Measurements from ENCODE around the gene TSHR.
"Not testable (repeated sequence)": the region's sequence is repeated elsewhere in the genome, so short reads cannot be mapped to it uniquely, and the experiment has no call there.

Gene TSHR

DNA sequence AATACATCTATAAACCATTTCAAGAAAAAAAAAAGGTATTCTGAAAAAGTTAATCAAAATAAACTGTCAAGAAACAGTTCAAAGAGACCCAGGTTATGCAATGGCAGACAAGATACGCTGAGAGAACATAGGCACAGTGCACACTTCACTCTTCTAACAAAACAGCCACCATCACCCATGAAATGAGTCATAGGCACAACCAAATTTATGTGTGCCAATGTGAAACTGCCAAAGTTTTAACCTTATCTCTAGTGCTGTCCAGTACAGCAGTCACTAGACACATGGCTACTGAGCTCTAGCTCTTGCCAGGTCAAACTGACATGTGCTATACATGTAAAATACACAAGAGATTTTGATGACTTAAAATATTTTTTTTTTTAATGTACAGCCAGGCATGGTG is 15.3 kb upstream of the TSHR start:
- H3K4me1 Mint-ChIP-seq (ENCODE audit: low read depth in 2 of 2): peaks cover 17 to 19% of the 10 kb centered on the region in 2 donors
- no peaks in the 10 kb centered on the region for H3K27me3 Mint-ChIP-seq
- no peak for DNase-seq
- peaks cover 6% of the 10 kb centered on the region for H3K36me3 Mint-ChIP-seq (ENCODE audit: insufficient read depth)
- peak; percentile 35 for ATAC-seq (replicated peaks)
- peak overlapping the region in 1 of 2 donors; percentile 79 for H3K27ac Mint-ChIP-seq
- H3K4me3 Mint-ChIP-seq: no peak overlapping the region
- no peaks in the 10 kb centered on the region for H3K9me3 Mint-ChIP-seq

DNA sequence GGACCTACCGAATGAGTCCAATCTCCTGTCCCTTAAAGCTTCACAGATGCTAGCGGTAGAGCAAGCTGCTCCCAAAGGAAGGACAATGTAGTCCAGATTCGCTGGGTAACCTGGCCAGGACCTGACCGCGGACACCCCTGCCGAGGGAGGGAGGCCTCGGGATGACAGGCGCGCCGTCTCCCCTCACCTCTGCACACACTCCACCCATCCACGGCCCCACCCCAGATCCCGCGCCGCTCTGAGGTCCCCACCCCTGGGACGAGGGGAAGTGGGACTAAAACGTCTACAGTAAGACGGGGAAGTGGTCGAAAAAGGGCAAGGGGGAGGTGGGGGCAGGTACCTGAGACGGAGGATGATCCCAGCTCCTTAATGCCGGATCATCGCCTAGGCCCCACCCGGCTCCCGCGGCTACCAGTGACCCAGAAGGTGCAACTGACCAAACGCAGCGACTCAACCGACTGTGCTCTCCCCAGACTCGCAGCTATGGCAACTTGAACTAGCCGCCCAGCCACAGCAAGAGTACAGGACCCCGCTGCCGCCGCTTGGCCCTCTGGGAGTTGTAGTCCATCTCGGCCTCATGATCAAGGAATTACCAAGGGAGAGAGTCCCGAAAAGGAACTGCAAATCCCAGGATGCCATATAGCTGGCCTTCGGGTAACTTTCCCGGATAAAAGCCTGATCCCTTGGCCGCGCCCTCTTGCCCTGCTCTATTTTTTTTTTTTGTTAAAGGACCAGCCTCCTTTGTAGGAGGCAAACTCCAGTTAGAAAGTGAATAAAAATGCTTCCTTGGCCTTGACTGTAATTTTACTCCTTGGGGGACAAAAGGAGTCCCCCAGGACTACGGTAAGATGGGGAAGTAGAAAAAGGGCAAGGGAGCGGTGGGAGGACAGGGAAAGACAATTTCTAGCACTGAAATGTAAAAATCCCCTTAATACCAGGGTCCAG is 13.9 kb upstream of the TSHR start, which contains the start of gene CEP128:
TSS of gene CEP128 (minus strand) at position 498 of the 945 bp plus-strand sequence.
- Mint-ChIP-seq H3K36me3 (ENCODE audit: insufficient read depth) (peaks cover 6% of the 10 kb centered on the region), H3K9me3 (no peaks in the 10 kb centered on the region), H3K4me3 (peak within 1 kb of the TSS; percentile 86 to 87), H3K4me1 (ENCODE audit: low read depth in 2 of 2) (peaks cover 17 to 19% of the 10 kb centered on the region in 2 donors), H3K27me3 (no peaks in the 10 kb centered on the region), H3K27ac (peak within 1 kb of the TSS; percentile 91 to 95)
- DNase-seq: peak; percentile 68 to 76 (median 68)
- peak; percentile 92 for ATAC-seq (replicated peaks)

DNA sequence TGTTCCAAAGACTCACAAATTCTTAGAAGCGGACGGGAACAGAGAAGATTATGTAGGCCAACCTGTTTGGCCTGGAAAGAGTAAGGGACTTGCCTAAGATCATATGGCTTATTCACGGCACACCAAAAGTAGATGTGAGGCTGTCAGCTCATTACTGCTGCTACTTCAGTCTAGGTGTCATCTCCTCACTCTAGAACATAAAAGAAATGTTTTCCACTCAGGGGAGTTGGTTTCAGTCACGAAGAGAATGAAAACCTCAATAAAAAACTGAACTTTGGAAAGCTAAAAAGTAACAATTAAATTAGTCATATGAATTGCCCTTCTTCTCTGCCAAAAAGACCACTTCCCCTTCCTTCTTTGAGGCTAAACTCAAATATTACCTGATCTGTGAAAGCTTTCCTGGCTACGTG is 13.2 kb upstream of the TSHR start:
- ATAC-seq (replicated peaks) (peak; percentile 44), DNase-seq (no peak)
- Mint-ChIP-seq H3K4me1 (ENCODE audit: low read depth in 2 of 2) (peaks cover 17 to 19% of the 10 kb centered on the region in 2 donors), H3K36me3 (ENCODE audit: insufficient read depth) (peaks cover 6% of the 10 kb centered on the region), H3K4me3 (peak overlapping the region; percentile 86 to 87), H3K9me3 (no peaks in the 10 kb centered on the region), H3K27me3 (no peaks in the 10 kb centered on the region), H3K27ac (peak overlapping the region; percentile 91 to 95)

DNA sequence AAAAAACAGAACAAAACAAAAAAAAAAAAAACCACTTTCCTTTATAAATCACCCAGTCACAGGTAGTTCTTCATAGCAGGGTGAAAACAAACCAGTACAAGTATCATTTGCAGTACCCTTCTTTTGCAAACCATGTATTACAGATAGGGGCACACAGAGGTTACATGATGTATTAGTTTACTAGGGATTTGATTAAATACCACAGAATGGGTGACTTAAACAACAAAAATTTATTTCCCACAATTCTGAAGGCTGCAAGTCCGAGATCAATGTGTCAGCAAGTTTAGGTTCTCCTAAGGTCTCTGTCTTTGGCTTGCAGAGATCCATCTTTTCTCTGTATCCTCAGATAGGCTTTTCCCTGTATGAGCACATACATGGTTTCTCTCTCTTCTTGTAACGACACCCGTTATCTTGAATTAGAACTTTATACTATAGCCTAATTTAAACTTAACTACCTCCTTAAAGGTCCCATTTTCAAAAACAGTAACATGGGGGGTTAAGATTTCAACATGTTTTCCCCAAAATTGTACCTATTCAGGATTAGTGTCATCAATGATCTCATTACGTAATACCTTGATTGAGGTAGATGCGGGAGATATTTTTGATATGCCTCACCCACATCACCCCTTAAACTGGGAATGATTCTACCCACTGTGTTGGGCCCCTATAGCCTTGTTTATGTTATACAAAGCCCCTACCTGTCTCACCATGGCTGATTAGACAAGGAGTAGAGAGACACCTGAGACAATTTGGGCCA is 10.4 kb upstream of the TSHR start:
- Mint-ChIP-seq H3K27ac (no peak overlapping the region), H3K4me1 (ENCODE audit: low read depth in 2 of 2) (peaks cover 17 to 19% of the 10 kb centered on the region in 2 donors), H3K36me3 (ENCODE audit: insufficient read depth) (peaks cover 4% of the 10 kb centered on the region), H3K4me3 (no peak overlapping the region), H3K9me3 (no peaks in the 10 kb centered on the region), H3K27me3 (peaks cover 6 to 11% of the 10 kb centered on the region in 2 donors)
- ATAC-seq (replicated peaks): no peak
- DNase-seq: no peak

DNA sequence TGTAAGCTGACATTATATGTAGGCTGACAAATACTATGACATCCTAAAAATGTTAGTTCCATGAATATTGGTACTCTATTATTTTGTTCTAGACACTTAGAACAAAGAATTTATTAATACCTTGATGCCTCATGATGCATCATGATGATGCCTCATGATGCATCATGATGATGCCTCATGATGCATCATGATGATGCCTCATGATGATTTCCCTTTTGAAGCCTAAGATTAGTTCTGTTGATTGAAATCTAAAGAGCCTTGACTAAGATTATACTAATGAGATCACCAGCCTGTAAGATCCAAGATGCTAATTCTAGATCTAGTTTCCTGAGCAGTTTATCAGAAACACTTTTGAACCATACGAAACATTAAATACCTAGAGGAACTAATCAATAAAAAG is 9.2 kb upstream of the TSHR start:
- peaks cover 13 to 14% of the 10 kb centered on the region in 2 donors for H3K4me1 Mint-ChIP-seq (ENCODE audit: low read depth in 2 of 2)
- H3K4me3 Mint-ChIP-seq: no peak overlapping the region
- H3K27me3 Mint-ChIP-seq: peaks cover 6 to 11% of the 10 kb centered on the region in 2 donors
- peaks cover 4% of the 10 kb centered on the region for H3K36me3 Mint-ChIP-seq (ENCODE audit: insufficient read depth)
- DNase-seq: no peak
- no peaks in the 10 kb centered on the region for H3K9me3 Mint-ChIP-seq
- no peak for ATAC-seq (replicated peaks)
- no peak overlapping the region for H3K27ac Mint-ChIP-seq

DNA sequence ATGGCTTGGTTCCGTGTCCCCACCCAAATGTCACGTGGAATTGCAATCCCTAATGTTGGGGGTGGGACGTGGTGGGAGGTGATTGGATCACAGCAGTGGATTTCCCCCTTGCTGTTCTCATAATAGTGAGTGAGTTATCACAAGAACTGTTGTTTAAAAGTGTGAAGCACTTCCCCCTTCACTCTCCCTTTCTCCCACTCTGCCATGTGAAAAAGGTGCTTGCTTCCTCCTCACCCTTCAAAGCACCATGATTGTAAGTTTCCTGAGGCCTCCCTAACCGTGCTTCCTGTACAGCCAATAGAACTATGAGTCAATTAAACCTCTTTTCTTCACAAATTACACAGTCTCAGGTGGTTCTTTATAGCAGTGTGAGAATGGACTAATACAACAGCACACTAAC is 8.6 kb upstream of the TSHR start:
- Mint-ChIP-seq H3K4me3 (no peak overlapping the region), H3K27ac (no peak overlapping the region), H3K9me3 (no peaks in the 10 kb centered on the region), H3K4me1 (ENCODE audit: low read depth in 2 of 2) (peaks cover 10 to 12% of the 10 kb centered on the region in 2 donors), H3K27me3 (peaks cover 6 to 11% of the 10 kb centered on the region in 2 donors), H3K36me3 (ENCODE audit: insufficient read depth) (peaks cover 2% of the 10 kb centered on the region)
- DNase-seq: no peak
- ATAC-seq (replicated peaks): no peak

DNA sequence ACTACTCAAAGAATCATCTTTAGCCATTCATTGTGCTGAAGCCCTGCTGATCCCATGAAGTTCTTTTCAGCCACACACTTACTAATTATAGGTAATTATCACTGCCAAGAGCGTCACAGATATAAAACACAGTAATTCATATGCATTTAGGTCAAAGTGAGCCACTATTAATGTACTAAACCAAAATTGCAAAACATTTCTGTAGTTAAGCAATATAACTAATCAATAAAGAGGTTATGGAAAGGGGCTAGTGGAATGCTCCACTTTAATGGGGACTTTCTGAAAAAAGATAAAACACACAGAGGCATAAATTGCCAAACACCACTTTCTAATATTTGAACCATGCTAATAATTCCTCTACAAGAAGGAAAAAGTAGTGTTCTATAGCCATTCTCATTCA is 7.1 kb upstream of the TSHR start:
- Mint-ChIP-seq H3K27me3 (peaks cover 6 to 11% of the 10 kb centered on the region in 2 donors), H3K4me1 (ENCODE audit: low read depth in 2 of 2) (no peaks in the 10 kb centered on the region), H3K36me3 (ENCODE audit: insufficient read depth) (no peaks in the 10 kb centered on the region), H3K9me3 (no peaks in the 10 kb centered on the region), H3K27ac (no peak overlapping the region), H3K4me3 (no peak overlapping the region)
- ATAC-seq (replicated peaks): no peak
- DNase-seq: no peak

DNA sequence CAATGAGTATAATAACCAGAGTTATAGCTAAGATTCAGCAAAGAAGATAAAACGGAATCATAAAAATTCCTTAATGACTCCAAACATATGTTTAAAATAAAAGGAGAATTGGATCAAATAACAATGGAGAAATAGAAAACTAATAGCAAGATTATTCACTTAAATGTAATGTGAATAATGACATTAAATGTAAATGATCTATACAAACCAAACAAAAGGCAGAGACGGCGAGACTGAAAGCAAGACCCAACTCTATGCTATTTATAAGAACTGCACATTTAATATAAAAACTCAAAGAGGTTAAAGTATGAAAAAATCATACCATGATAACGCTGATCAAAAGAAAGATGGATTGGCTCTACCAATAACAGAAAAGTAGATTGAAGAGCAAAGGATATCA is 3.9 kb upstream of the TSHR start:
- H3K36me3 Mint-ChIP-seq (ENCODE audit: insufficient read depth): peaks cover 4% of the 10 kb centered on the region
- DNase-seq (no peak), ATAC-seq (replicated peaks) (no peak)
- peaks cover 6 to 11% of the 10 kb centered on the region in 2 donors for H3K27me3 Mint-ChIP-seq
- H3K27ac Mint-ChIP-seq: no peak overlapping the region
- no peak overlapping the region for H3K4me3 Mint-ChIP-seq
- no peaks in the 10 kb centered on the region for H3K9me3 Mint-ChIP-seq
- H3K4me1 Mint-ChIP-seq (ENCODE audit: low read depth in 2 of 2): peaks cover 6 to 7% of the 10 kb centered on the region in 2 donors

DNA sequence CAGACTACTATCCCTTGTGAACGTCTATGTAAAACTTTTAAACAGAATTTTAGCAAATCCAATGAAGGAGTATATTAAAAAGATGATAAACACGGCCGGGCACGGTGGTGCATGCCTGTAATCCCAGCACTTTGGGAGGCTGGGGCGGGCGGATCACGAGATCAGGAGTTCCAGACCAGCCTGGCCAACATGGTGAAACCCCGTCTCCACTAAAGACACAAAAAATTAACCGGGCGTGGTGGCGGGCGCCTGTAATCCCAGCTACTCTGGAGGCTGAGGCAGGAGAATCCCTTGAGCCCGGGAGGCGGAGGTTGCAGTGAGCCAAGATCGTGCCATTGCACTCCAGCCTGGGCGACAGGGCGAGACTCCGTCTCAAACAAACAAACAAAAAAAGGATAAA is 2.2 kb upstream of the TSHR start:
- not testable (repeated sequence) for DNase-seq; H3K27ac Mint-ChIP-seq; H3K36me3 Mint-ChIP-seq (ENCODE audit: insufficient read depth); H3K9me3 Mint-ChIP-seq; ATAC-seq (replicated peaks); H3K4me3 Mint-ChIP-seq
- H3K27me3 Mint-ChIP-seq: peaks cover 6 to 11% of the 10 kb centered on the region in 2 donors
- peaks cover 7 to 15% of the 10 kb centered on the region in 2 donors for H3K4me1 Mint-ChIP-seq (ENCODE audit: low read depth in 2 of 2)

DNA sequence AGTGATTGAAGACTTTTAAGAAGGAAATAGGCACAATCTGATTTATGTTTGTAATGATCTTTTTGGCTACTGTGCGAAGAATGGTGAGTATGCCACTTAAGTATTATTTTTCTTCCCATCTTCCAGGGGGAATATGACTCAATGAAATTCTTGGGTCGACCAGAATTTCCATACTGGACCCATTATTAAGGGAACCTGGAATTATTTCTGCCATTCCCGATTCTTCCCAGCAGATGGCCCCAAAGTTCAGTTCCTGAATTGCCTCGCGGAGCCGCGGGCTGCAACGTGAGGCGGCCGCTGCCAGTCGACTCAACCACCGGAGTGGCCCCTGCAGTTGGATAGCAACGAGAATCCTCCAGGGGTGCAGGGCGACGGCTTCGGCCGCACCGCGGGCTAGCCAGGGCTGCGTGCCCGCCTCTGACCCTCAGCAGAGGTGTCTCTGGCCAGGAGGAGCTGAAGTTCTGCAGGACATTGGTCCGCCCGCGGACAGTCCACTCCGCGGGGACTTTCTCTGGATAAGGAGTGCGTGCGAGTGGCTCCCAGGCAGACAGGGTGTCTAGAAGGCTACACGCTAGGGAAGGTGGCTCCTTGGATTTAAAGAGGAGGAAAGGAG is 628 bp upstream of the TSHR start:
- Mint-ChIP-seq H3K27ac (peak overlapping the region; percentile 88 to 90), H3K4me3 (peak overlapping the region; percentile 99 to 100), H3K36me3 (ENCODE audit: insufficient read depth) (peaks cover 8% of the 10 kb centered on the region), H3K27me3 (no peaks in the 10 kb centered on the region), H3K4me1 (ENCODE audit: low read depth in 2 of 2) (peaks cover 17 to 30% of the 10 kb centered on the region in 2 donors), H3K9me3 (no peaks in the 10 kb centered on the region)
- ATAC-seq (replicated peaks) (peak; percentile 69), DNase-seq (peak; percentile 72 to 78 (median 75))

DNA sequence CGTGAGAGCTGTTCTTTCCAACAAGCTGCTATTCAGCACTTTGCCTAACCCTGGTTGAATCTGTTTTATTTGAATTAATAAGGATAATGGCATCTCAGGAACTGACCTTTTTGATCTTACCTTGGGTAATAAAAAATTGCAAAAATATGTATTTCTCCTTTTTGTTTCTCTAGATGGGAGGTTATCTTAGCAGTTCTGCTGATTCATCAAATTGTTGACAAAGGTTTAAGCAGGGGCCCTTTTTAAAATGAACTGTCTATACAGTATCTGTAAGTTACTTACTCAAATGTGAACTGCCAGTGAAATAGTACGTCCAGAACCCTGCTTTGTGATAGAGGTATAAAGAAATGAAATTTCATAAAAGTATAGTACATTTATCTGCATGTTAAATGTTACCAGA is 681 bp downstream of the TSHR start:
- Mint-ChIP-seq H3K36me3 (ENCODE audit: insufficient read depth) (peaks cover 8% of the 10 kb centered on the region), H3K27me3 (no peaks in the 10 kb centered on the region), H3K9me3 (no peaks in the 10 kb centered on the region), H3K4me1 (ENCODE audit: low read depth in 2 of 2) (peaks cover 21 to 37% of the 10 kb centered on the region in 2 donors), H3K4me3 (peak overlapping the region; percentile 99 to 100), H3K27ac (no peak overlapping the region)
- ATAC-seq (replicated peaks) (no peak), DNase-seq (no peak)

DNA sequence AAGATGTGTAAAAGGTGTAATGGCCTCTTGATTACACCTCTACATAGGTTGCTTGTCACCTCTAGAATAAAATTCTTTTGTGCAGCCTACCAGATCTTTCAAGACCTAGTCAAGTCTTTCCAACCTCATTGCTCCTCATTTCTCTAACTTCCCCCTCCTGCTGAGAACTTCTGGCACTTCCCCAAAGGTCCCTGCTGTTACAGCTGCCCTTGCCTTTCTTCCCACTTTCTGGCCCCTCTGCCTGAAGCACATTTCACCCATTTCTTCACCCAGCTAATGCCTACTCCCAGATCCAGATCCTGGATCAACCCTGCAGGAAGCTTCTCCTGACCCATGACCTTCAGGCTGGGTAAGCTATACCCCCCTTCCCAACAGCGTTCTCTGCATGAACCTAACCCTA is 1.5 kb downstream of the TSHR start:
- Mint-ChIP-seq H3K27ac (peak overlapping the region in 1 of 2 donors; percentile 4), H3K4me3 (no peak overlapping the region), H3K27me3 (no peaks in the 10 kb centered on the region), H3K9me3 (no peaks in the 10 kb centered on the region), H3K4me1 (ENCODE audit: low read depth in 2 of 2) (peaks cover 21 to 37% of the 10 kb centered on the region in 2 donors), H3K36me3 (ENCODE audit: insufficient read depth) (peaks cover 8% of the 10 kb centered on the region)
- ATAC-seq (replicated peaks) (no peak), DNase-seq (no peak)

DNA sequence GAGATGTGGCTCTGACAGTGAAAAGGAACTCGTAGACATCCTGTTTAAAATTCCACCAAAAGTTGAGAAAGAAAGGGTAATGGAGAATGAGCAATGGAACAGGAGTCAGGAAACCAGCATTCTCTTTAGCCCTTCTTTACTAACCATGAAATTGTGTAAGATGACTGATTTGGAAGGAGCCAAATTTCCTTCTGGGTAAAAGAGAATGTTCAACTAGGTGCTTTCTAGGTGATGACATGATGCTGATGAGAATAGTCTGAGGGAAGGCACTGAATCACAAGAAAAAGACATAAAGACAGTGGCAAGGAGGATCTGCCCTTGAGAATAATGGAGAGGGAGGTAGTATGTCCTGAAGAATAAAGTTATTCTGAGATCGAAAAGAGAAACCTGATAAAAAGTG is 2.2 kb downstream of the TSHR start:
- H3K36me3 Mint-ChIP-seq (ENCODE audit: insufficient read depth): peaks cover 8% of the 10 kb centered on the region
- H3K9me3 Mint-ChIP-seq: no peaks in the 10 kb centered on the region
- no peak for DNase-seq
- no peak for ATAC-seq (replicated peaks)
- peaks cover 21 to 37% of the 10 kb centered on the region in 2 donors for H3K4me1 Mint-ChIP-seq (ENCODE audit: low read depth in 2 of 2)
- H3K27me3 Mint-ChIP-seq: no peaks in the 10 kb centered on the region
- peak overlapping the region in 1 of 2 donors; percentile 13 for H3K4me3 Mint-ChIP-seq
- peak overlapping the region in 1 of 2 donors; percentile 4 for H3K27ac Mint-ChIP-seq

Measured in effector memory CD8-positive, alpha-beta T cell (primary cell).